Common myeloid progenitor, CD34-positive (primary cell): ENCODE data around the gene ATXN1.

Experiments
- CTCF ChIA-PET: fragments of 350-600 bp; sonication (Branson Sonifier 250); formaldehyde crosslinking; loops from one replicate; lab custom pipeline; 2021; ENCODE audit warnings: antibody characterized with exemption; lab: Charles Lee
- POLR2A ChIA-PET: fragments of 350-600 bp; sonication (Branson Sonifier 250); formaldehyde crosslinking; loops from one replicate; lab custom pipeline; 2021; ENCODE audit warnings: antibody characterized with exemption; lab: Charles Lee
- DNase-seq, 3 donors: peaks; one replicate each; pipeline versions ENCODE4 v3.0.0 to v3.0.0-alpha.2; 2013
- H3K27ac ChIP-seq, 2 experiments: 1 replicate in 1 of 2; 2 replicates in 1 of 2; pipeline ENCODE4 v1.7.0; 2013; ENCODE audit warnings: inconsistent platforms in 2 of 2, low read length in 2 of 2, mild to moderate bottlenecking in 2 of 2, low read depth in 1 of 2, moderate library complexity in 1 of 2; ENCODE audit not compliant: severe bottlenecking in 2 of 2, insufficient read depth in 1 of 2, poor library complexity in 1 of 2
- H3K27me3 ChIP-seq, 5 experiments: replicated peaks in 2 of 5; 1 replicate in 3 of 5; 2 replicates in 2 of 5; pipeline versions ENCODE4 v1.6.1 to v1.7.0; 2013; ENCODE audit warnings: low read length in 4 of 5, mild to moderate bottlenecking in 2 of 5, moderate library complexity in 2 of 5, inconsistent platforms in 1 of 5; ENCODE audit not compliant: insufficient read depth in 5 of 5, control insufficient read depth in 4 of 5
- H3K36me3 ChIP-seq, 4 experiments: 1 replicate in 2 of 4; 2 replicates in 2 of 4; pipeline versions ENCODE4 v1.6.1 to v1.7.0; 2013; ENCODE audit warnings: low read length in 3 of 4, control low read depth in 1 of 4, mild to moderate bottlenecking in 1 of 4; ENCODE audit not compliant: control insufficient read depth in 4 of 4, insufficient read depth in 4 of 4
- H3K4me1 ChIP-seq, 4 experiments: 1 replicate in 3 of 4; 2 replicates in 1 of 4; pipeline versions ENCODE4 v1.6.1 to v1.7.1; 2013; ENCODE audit warnings: low read length in 3 of 4, mild to moderate bottlenecking in 3 of 4, control low read depth in 1 of 4, inconsistent platforms in 1 of 4, moderate library complexity in 1 of 4; ENCODE audit not compliant: control insufficient read depth in 4 of 4, insufficient read depth in 4 of 4; ENCODE audit errors: control extremely low read depth in 1 of 4
- H3K4me3 ChIP-seq, 7 experiments: 1 replicate in 4 of 7; 2 replicates in 3 of 7; pipeline versions ENCODE4 v1.5.1 to v1.7.0; 2013; ENCODE audit warnings: mild to moderate bottlenecking in 7 of 7, low read length in 6 of 7, moderate library complexity in 6 of 7, inconsistent platforms in 2 of 7, low read depth in 2 of 7, control low read depth in 1 of 7; ENCODE audit not compliant: insufficient read depth in 4 of 7, control insufficient read depth in 1 of 7; ENCODE audit errors: extremely low read depth in 1 of 7
- H3K9me3 ChIP-seq, 5 experiments: 1 replicate in 4 of 5; 2 replicates in 1 of 5; pipeline versions ENCODE4 v1.6.1 to v1.7.1; 2013; ENCODE audit warnings: low read length in 4 of 5, mild to moderate bottlenecking in 2 of 5, inconsistent platforms in 1 of 5, low read depth in 1 of 5, moderate library complexity in 1 of 5; ENCODE audit not compliant: control insufficient read depth in 4 of 5, insufficient read depth in 2 of 5; ENCODE audit errors: control extremely low read depth in 1 of 5
- WGBS: methylation state at CpG from one replicate; pipeline ENCODE4 v1.1.5; 2013; ENCODE audit not compliant: insufficient coverage; 5-methylcytosine and 5-hydroxymethylcytosine counted together

ATXN1 gene

DNA sequence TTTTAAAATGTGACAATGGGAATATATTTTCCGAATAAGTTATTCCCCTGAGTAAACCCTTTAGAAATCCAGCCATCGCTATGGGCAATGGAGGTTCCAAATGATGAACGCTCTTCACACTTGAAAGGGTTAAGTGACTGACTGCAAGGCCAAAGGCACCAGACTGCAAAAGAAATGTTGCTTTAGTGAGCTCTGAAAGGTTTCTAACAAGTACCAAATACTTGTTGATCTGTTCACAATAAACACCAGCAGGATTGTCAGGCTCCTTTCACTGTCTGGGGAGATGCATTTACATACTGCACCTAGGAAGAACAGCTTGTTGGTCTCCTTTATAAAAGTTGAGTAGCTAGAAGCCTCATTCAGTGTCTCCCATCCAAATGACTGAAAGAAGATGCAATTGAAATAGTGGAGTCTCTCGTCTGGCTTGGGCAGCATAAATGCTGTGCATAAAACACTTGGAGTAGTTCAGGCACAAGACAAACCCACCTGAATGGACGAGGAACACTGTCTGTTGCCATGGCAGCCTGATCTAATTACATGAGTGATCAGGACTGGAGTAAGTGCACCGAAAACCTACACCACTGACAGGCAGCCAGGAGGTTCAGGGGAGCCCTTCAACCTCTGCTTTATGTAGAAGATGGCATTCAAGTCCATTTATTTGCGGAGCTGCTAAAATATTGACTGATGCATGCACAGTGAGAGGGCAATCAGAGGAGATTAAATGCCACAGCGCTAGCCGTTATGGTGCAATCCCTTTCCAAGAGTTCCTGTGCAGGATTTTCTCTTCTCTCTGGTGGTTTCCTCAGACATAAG lies 2.9 kb downstream of the ATXN1 start:
- Histone ChIP-seq H3K4me1 (peaks cover 0 to 35% (median 21%) of the 10 kb centered on the region in 4 experiments), H3K27ac (no peak overlapping the region), H3K9me3 (no peaks in the 10 kb centered on the region), H3K36me3 (peaks cover 0 to 2% (median 0%) of the 10 kb centered on the region in 4 experiments), H3K4me3 (peak overlapping the region in 5 of 7 experiments; percentile 7 to 97 (median 95)), H3K27me3 (no peaks in the 10 kb centered on the region)
- DNase-seq = peak in 2 of 3 donors; percentile 21 to 36
- POLR2A ChIA-PET = no interaction called here
- WGBS = 53% methylated on average over 4 of the region's 9 CpGs
- CTCF ChIA-PET = interaction anchor here (0.8 to 2.7 kb wide), 12 partner anchors 9 to 441 kb away, joined by 3 to 12 read pairs (median 4); no protein-coding TSS in a partner anchor

- no peak for DNase-seq
- Histone ChIP-seq H3K9me3 (no peaks in the 10 kb centered on the region), H3K27me3 (no peaks in the 10 kb centered on the region), H3K27ac (no peak overlapping the region), H3K36me3 (peaks cover 0 to 2% (median 0%) of the 10 kb centered on the region in 4 experiments), H3K4me3 (no peak overlapping the region), H3K4me1 (peaks cover 0 to 36% (median 21%) of the 10 kb centered on the region in 4 experiments)
- CTCF ChIA-PET = interaction anchor here (1.0 to 2.7 kb wide), 5 partner anchors 8 to 246 kb away, joined by 3 to 12 read pairs (median 10); no protein-coding TSS in a partner anchor
- no CpG with 5 or more reads among the region's 1 CpG for WGBS
- POLR2A ChIA-PET = no interaction called here
Measured at GRCh38 chr6:16757332-16757731, 3.9 kb downstream of the ATXN1 start.

GRCh38 chr6:16756660-16757255 lies 4.5 kb downstream of the ATXN1 start:
- no peaks in the 10 kb centered on the region for H3K9me3 ChIP-seq
- H3K27me3 ChIP-seq = no peaks in the 10 kb centered on the region
- peak in 1 of 3 donors; percentile 10 for DNase-seq
- ChIA-PET CTCF (interaction anchor here (2.7 kb wide), 1 partner anchor 243 kb away, joined by 10 read pairs; no protein-coding TSS in a partner anchor), POLR2A (no interaction called here)
- H3K36me3 ChIP-seq = peaks cover 0 to 2% (median 0%) of the 10 kb centered on the region in 4 experiments
- peaks cover 0 to 36% (median 23%) of the 10 kb centered on the region in 4 experiments for H3K4me1 ChIP-seq
- H3K27ac ChIP-seq = no peak overlapping the region
- no peak overlapping the region for H3K4me3 ChIP-seq
- 100% methylated on average over 1 of the region's 5 CpGs for WGBS

DNA sequence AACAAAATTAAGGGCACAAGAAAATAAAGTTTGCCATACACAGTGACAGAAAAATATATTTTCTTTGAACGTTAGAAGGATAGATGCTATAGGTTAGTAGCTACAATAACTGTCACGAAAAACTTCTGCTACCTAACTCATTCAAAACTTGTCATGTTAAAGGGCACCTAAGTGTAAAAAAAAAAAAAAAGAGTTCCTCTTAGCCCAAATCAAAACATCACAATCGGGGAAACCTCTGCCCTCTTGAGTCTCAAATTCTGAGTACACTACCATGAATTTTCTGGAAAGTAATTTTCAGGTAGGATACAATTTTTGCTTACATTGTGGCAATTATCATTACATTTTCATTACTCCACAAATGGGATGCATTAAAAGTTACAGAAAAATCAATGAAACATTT lies 5.7 kb downstream of the ATXN1 start:
- CTCF ChIA-PET = no interaction called here

GRCh38 chr6:16754876-16755275 lies 6.4 kb downstream of the ATXN1 start:
- POLR2A ChIA-PET = interaction anchor here (1.1 kb wide), 1 partner anchor 42 kb away, joined by 4 read pairs; no protein-coding TSS in a partner anchor
- Histone ChIP-seq H3K27me3 (no peaks in the 10 kb centered on the region), H3K36me3 (peaks cover 0 to 2% (median 0%) of the 10 kb centered on the region in 4 experiments), H3K4me3 (no peak overlapping the region), H3K4me1 (peaks cover 0 to 35% (median 23%) of the 10 kb centered on the region in 4 experiments), H3K9me3 (no peaks in the 10 kb centered on the region), H3K27ac (no peak overlapping the region)
- no peak for DNase-seq
- CTCF ChIA-PET = interaction anchor here (1.1 to 1.2 kb wide), 2 partner anchors 14 to 243 kb away, joined by 3 to 4 read pairs; no protein-coding TSS in a partner anchor

More for the DNA sequence above, 5.7 kb downstream of the ATXN1 start:
- WGBS = no CpG with 5 or more reads among the region's 3 CpGs
- H3K4me3 ChIP-seq = no peak overlapping the region
- H3K27me3 ChIP-seq = no peaks in the 10 kb centered on the region
- H3K9me3 ChIP-seq = no peaks in the 10 kb centered on the region
- peak in 1 of 3 donors; percentile 31 for DNase-seq
- H3K36me3 ChIP-seq = peaks cover 0 to 2% (median 0%) of the 10 kb centered on the region in 4 experiments
- no peak overlapping the region for H3K27ac ChIP-seq
- POLR2A ChIA-PET = no interaction called here
- H3K4me1 ChIP-seq = peaks cover 0 to 35% (median 23%) of the 10 kb centered on the region in 4 experiments

GRCh38 chr6:16754274-16754673 lies 7.0 kb downstream of the ATXN1 start:
- no peak overlapping the region for H3K4me3 ChIP-seq
- peaks cover 1 to 40% (median 25%) of the 10 kb centered on the region in 4 experiments for H3K4me1 ChIP-seq
- ChIA-PET CTCF (interaction anchor here (1.1 to 1.2 kb wide), 4 partner anchors 9 to 242 kb away, joined by 3 to 4 read pairs (median 3); no protein-coding TSS in a partner anchor), POLR2A (interaction anchor here (1.1 kb wide), 1 partner anchor 41 kb away, joined by 4 read pairs; no protein-coding TSS in a partner anchor)
- H3K36me3 ChIP-seq = peaks cover 0 to 2% (median 0%) of the 10 kb centered on the region in 4 experiments
- no peak overlapping the region for H3K27ac ChIP-seq
- H3K9me3 ChIP-seq = no peaks in the 10 kb centered on the region
- WGBS = 95% methylated on average over 3 of the region's 3 CpGs
- no peaks in the 10 kb centered on the region for H3K27me3 ChIP-seq
- no peak for DNase-seq
